Colonic mucosa (tissue), 4 donors: ENCODE results near the gene PRODH2. TPM values are rescaled to one million over a fixed set of nuclear protein-coding genes. Genes with fewer than 3 reads are reported as not detected.

Source experiments
- DNase-seq: peaks from one replicate; pipeline ENCODE4 v3.0.0-alpha.2; 2020
- H3K27ac ChIP-seq: fragments of 200-600 bp; one replicate; pipeline ENCODE4 v1.8.0; 2021
- H3K27me3 ChIP-seq: fragments of 200-600 bp; one replicate; pipeline ENCODE4 v1.8.0; 2021
- H3K36me3 ChIP-seq: fragments of 200-600 bp; one replicate; pipeline ENCODE4 v1.8.0; 2021
- H3K4me1 ChIP-seq: fragments of 200-600 bp; one replicate; pipeline ENCODE4 v1.8.0; 2021; ENCODE audit warnings: mild to moderate bottlenecking
- H3K4me3 ChIP-seq: fragments of 200-600 bp; one replicate; pipeline ENCODE4 v1.8.0; 2021
- H3K9ac ChIP-seq, 2 donors: one replicate each; pipeline ENCODE4 v1.7.0; 2013; ENCODE audit warnings: control low read depth in 2 of 2, low read depth in 2 of 2, low read length in 2 of 2
- H3K9me3 ChIP-seq: fragments of 200-600 bp; one replicate; pipeline ENCODE4 v1.8.0; 2021
- CTCF ChIP-seq: fragments of 200-600 bp; IDR thresholded peaks from one replicate; pipeline ENCODE4 v1.8.0; 2022; ENCODE audit warnings: antibody characterized with exemption, mild to moderate bottlenecking
- intact Hi-C: fragments of 100-400 bp; cut with DNase I; formaldehyde crosslinking; loops from one replicate; pipeline ENCODE4 v1.14.1; 2022
- total RNA-seq, 2 donors: library from RNA; stranded (reverse); fragmentation: NEBNext Ultra II Directional in 1 of 2; extraction: Animal tissue kit (Norgen Biotek cat#: 25700) in 1 of 2; gene quantifications; one replicate each; pipeline ENCODE4 v1.2.1, GENCODE V29; 2021
- donor health status: healthy.
- donor health status: DM: no; HTN: no; CAD: no.
- donor health status: DM: no; HTN: no; CAD: no.

The PRODH2 gene
- total RNA-seq, 2 donors from 2014 or later: not detected

GRCh38 chr19:35751839-35752745, 60.6 kb downstream of the PRODH2 start:
- H3K27me3 ChIP-seq: no peaks in the 10 kb centered on the region
- no peak overlapping the region for H3K4me3 ChIP-seq
- intact Hi-C loops: no loop called here
- no peak overlapping the region for H3K27ac ChIP-seq
- TF ChIP-seq CTCF: no peak
- no peak for DNase-seq
- no peaks in the 10 kb centered on the region for H3K9me3 ChIP-seq
- no peaks in the 10 kb centered on the region for H3K4me1 ChIP-seq
- H3K36me3 ChIP-seq: peaks cover 5% of the 10 kb centered on the region
- H3K9ac ChIP-seq: no peak overlapping the region

GRCh38 chr19:35750167-35750566, 62.5 kb downstream of the PRODH2 start:
- intact Hi-C loops: no loop called here
- Histone ChIP-seq H3K9me3 (no peaks in the 10 kb centered on the region), H3K27me3 (no peaks in the 10 kb centered on the region), H3K9ac (no peak overlapping the region), H3K27ac (no peak overlapping the region), H3K4me1 (no peaks in the 10 kb centered on the region), H3K36me3 (peaks cover 5% of the 10 kb centered on the region), H3K4me3 (no peak overlapping the region)
- no peak for DNase-seq
- no peak for TF ChIP-seq CTCF

Other genes with a start within 250 kb of the PRODH2 start
- not detected for gene ATP4A, start 249.2 kb downstream of the PRODH2 start, total RNA-seq
- not detected for gene PMIS2, start 226.7 kb downstream of the PRODH2 start, total RNA-seq
- 10 to 100 TPM in 1 of 2 donors, 1 to 10 TPM in 1; 5.0 to 17.0 TPM for gene HAUS5, start 200.1 kb downstream of the PRODH2 start, total RNA-seq
- 100 to 1,000 TPM in 1 of 2 donors, 10 to 100 TPM in 1; 73.5 to 117 TPM for gene RBM42, start 183.8 kb downstream of the PRODH2 start, total RNA-seq
- 1 to 10 TPM; 1.4 to 1.9 TPM for gene ETV2, start 171.1 kb downstream of the PRODH2 start, total RNA-seq
- 100 to 1,000 TPM; 761 to 820 TPM for gene COX6B1, start 164.5 kb downstream of the PRODH2 start, total RNA-seq
- not detected for gene UPK1A, start 146.3 kb downstream of the PRODH2 start, total RNA-seq
- gene ZBTB32, start 108.3 kb downstream of the PRODH2 start, total RNA-seq: under 1 TPM in 1 of 2 donors, not detected in 1; 0.32 TPM
- 10 to 100 TPM; 32.1 to 46.9 TPM for gene KMT2B, start 94.8 kb downstream of the PRODH2 start, total RNA-seq
- 1 to 10 TPM; 5.4 to 6.9 TPM for gene IGFLR1, start 70.4 kb downstream of the PRODH2 start, total RNA-seq
- gene U2AF1L4, start 67.4 kb downstream of the PRODH2 start, total RNA-seq: 10 to 100 TPM; 14.9 to 18.7 TPM
- gene PSENEN, start 67.2 kb downstream of the PRODH2 start, total RNA-seq: 10 to 100 TPM; 73.8 to 87.4 TPM
- 1 to 10 TPM; 5.1 to 7.5 TPM for gene LIN37, start 64.3 kb downstream of the PRODH2 start, total RNA-seq
- gene HSPB6, start 55.8 kb downstream of the PRODH2 start, total RNA-seq: 10 to 100 TPM in 1 of 2 donors, 1 to 10 TPM in 1; 6.3 to 23.6 TPM
- gene PROSER3, start 54.7 kb downstream of the PRODH2 start, total RNA-seq: 10 to 100 TPM; 17.1 to 26.9 TPM
- gene ARHGAP33, start 37.3 kb downstream of the PRODH2 start, total RNA-seq: 10 to 100 TPM in 1 of 2 donors, 1 to 10 TPM in 1; 6.0 to 25.0 TPM
- gene NPHS1, start 39.7 kb upstream of the PRODH2 start, total RNA-seq: not detected
- under 1 TPM in 1 of 2 donors, not detected in 1; 0.13 TPM for gene KIRREL2, start 44.1 kb upstream of the PRODH2 start, total RNA-seq
- 1 to 10 TPM; 2.6 to 3.7 TPM for gene APLP1, start 55.7 kb upstream of the PRODH2 start, total RNA-seq
- gene NFKBID, start 87.7 kb upstream of the PRODH2 start, total RNA-seq: 10 to 100 TPM in 1 of 2 donors, 1 to 10 TPM in 1; 8.6 to 11.2 TPM
- gene HCST, start 89.7 kb upstream of the PRODH2 start, total RNA-seq: 1 to 10 TPM; 2.4 to 4.8 TPM
- gene TYROBP, start 95.5 kb upstream of the PRODH2 start, total RNA-seq: 10 to 100 TPM; 10.4 to 32.8 TPM
- 10 to 100 TPM; 10.0 to 17.4 TPM for gene LRFN3, start 123.5 kb upstream of the PRODH2 start, total RNA-seq
- 10 to 100 TPM; 25.2 to 31.6 TPM for gene SDHAF1, start 182.3 kb upstream of the PRODH2 start, total RNA-seq
- 10 to 100 TPM in 1 of 2 donors, 1 to 10 TPM in 1; 9.3 to 10.1 TPM for gene SYNE4, start 196.0 kb upstream of the PRODH2 start, total RNA-seq
- 10 to 100 TPM; 17.0 to 26.2 TPM for gene ALKBH6, start 201.4 kb upstream of the PRODH2 start, total RNA-seq
- 10 to 100 TPM in 1 of 2 donors, 1 to 10 TPM in 1; 3.4 to 11.7 TPM for gene CLIP3, start 220.0 kb upstream of the PRODH2 start, total RNA-seq
- gene THAP8, start 241.4 kb upstream of the PRODH2 start, total RNA-seq: 1 to 10 TPM; 3.3 to 4.6 TPM
- 10 to 100 TPM in 1 of 2 donors, 1 to 10 TPM in 1; 2.1 to 13.1 TPM for gene WDR62, start 242.1 kb upstream of the PRODH2 start, total RNA-seq